Left forelimb (tissue), 1 donor: ENCODE measurements around the gene RNF212B.

Experiments used
- DNase-seq: peaks from one replicate; pipeline ENCODE4 v3.0.0-alpha.2; 2018; ENCODE audit warnings: low spot score

The RNF212B gene

GRCh38 chr14:23297096-23297495 is 59.4 kb downstream of the RNF212B start:
- DNase-seq: no peak

- DNase-seq: no peak
Measured at GRCh38 chr14:23297611-23298277, 60.0 kb downstream of the RNF212B start.

GRCh38 chr14:23299211-23299957 is 61.6 kb downstream of the RNF212B start:
- no peak for DNase-seq

- no peak for DNase-seq
Measured at GRCh38 chr14:23299986-23300686, 62.4 kb downstream of the RNF212B start.

- DNase-seq: no peak
Measured at GRCh38 chr14:23300687-23301223, 63.0 kb downstream of the RNF212B start.

GRCh38 chr14:23301288-23301968 is 63.7 kb downstream of the RNF212B start:
- DNase-seq: peak; percentile 99

- no peak for DNase-seq
Measured at GRCh38 chr14:23301969-23302289, 64.2 kb downstream of the RNF212B start.

- peak; percentile 83 for DNase-seq
Measured at GRCh38 chr14:23302290-23303225, 64.8 kb downstream of the RNF212B start, which contains the start of gene PPP1R3E. Gene PPP1R3E (minus strand): TSS chr14:23302859. CDS start chr14:23302576, 283 bp downstream.

GRCh38 chr14:23306412-23307145 is 68.8 kb downstream of the RNF212B start, which contains the start of gene BCL2L2:
Gene BCL2L2 (plus strand): TSS chr14:23306833. CDS start chr14:23307768, 935 bp downstream.
- peak; percentile 96 for DNase-seq

- no peak for DNase-seq
Measured at GRCh38 chr14:23307146-23307530, 69.4 kb downstream of the RNF212B start.

GRCh38 chr14:23307687-23308644 is 70.2 kb downstream of the RNF212B start:
- DNase-seq: no peak

GRCh38 chr14:23308721-23309445 is 71.1 kb downstream of the RNF212B start:
- DNase-seq: peak; percentile 49

- peak; percentile 44 for DNase-seq
Measured at GRCh38 chr14:23310546-23310945, 72.8 kb downstream of the RNF212B start.

GRCh38 chr14:23316300-23316699 is 78.6 kb downstream of the RNF212B start:
- no peak for DNase-seq

GRCh38 chr14:23319746-23320583 is 82.2 kb downstream of the RNF212B start:
- DNase-seq: no peak

- DNase-seq: peak; percentile 99
Measured at GRCh38 chr14:23320584-23321571, 83.1 kb downstream of the RNF212B start, which contains the start of gene PABPN1. Gene PABPN1 (plus strand): TSS chr14:23321457. CDS start chr14:23321470, 13 bp downstream.
